Cardiac muscle cell (in vitro differentiated cells and primary cell): Measurements from ENCODE around the gene HACD3. TPM values are rescaled to one million over a fixed set of nuclear protein-coding genes. Genes with fewer than 3 reads are reported as not detected.
"Not testable (repeated sequence)": the region's sequence is repeated elsewhere in the genome, so short reads cannot be mapped to it uniquely, and the experiment has no call there.

Experiments
- DNase-seq, 2 donors: peaks; one replicate each; pipeline versions ENCODE4 v3.0.0 to v3.0.0-alpha.2; 2010 to 2017; ENCODE audit warnings: low read depth in 1 of 2, low spot score in 1 of 2
- H3K27ac ChIP-seq: fragments of 200-600 bp; sonication (generic); 2 replicates; pipeline ENCODE4 v1.5.1; 2016
- H3K27me3 ChIP-seq: fragments of 200-600 bp; sonication (generic); 2 replicates; pipeline ENCODE4 v1.6.0; 2016; ENCODE audit warnings: control low read depth
- H3K36me3 ChIP-seq: fragments of 200-600 bp; sonication (generic); 2 replicates; pipeline ENCODE4 v1.5.1; 2016; ENCODE audit warnings: control low read depth
- H3K4me1 ChIP-seq: fragments of 200-600 bp; sonication (generic); 2 replicates; pipeline ENCODE4 v1.8.1; 2017; ENCODE audit warnings: low read depth, mild to moderate bottlenecking, mixed run types
- H3K4me3 ChIP-seq: fragments of 200-600 bp; sonication (generic); 2 replicates; pipeline ENCODE4 v1.5.1; 2016; ENCODE audit warnings: mild to moderate bottlenecking
- H3K9me3 ChIP-seq: fragments of 200-600 bp; sonication (generic); 2 replicates; pipeline ENCODE4 v1.5.1; 2017; ENCODE audit warnings: low read depth, mild to moderate bottlenecking, control low read depth
- CTCF ChIP-seq: IDR thresholded peaks from 2 replicates; pipeline ENCODE4 v1.5.1; 2012; ENCODE audit warnings: low read depth, mild to moderate bottlenecking, low read length
- polyA plus RNA-seq: library from polyadenylated mRNA; unstranded; fragments of >200 nt; fragmentation: Nextera tagmentation; extraction: Ambion mirVana; gene quantifications from 2 replicates; pipeline ENCODE4 v1.2.1, GENCODE V29; 2016
- total RNA-seq: library from RNA; depleted of rRNA; stranded (reverse); fragments of >200 nt; gene quantifications from 2 replicates; pipeline ENCODE4 v1.2.3, GENCODE V29; 2016

Gene HACD3
- total and polyA plus RNA-seq, 2 experiments from 2014 or later: 67.8 to 120 TPM

GRCh38 chr15:65550681-65551098 lies 20.4 kb downstream of the HACD3 start:
- Histone ChIP-seq H3K27ac (no peak overlapping the region), H3K36me3 (peaks cover 10% of the 10 kb centered on the region), H3K4me1 (no peaks in the 10 kb centered on the region), H3K27me3 (no peaks in the 10 kb centered on the region), H3K9me3 (no peaks in the 10 kb centered on the region), H3K4me3 (no peak overlapping the region)
- peak in 1 of 2 donors; percentile 34 for DNase-seq
- no peak for TF ChIP-seq CTCF

GRCh38 chr15:65551183-65551582 lies 20.9 kb downstream of the HACD3 start:
- peaks cover 15% of the 10 kb centered on the region for H3K36me3 ChIP-seq
- DNase-seq: no peak
- H3K4me3 ChIP-seq: no peak overlapping the region
- H3K4me1 ChIP-seq: no peaks in the 10 kb centered on the region
- H3K9me3 ChIP-seq: no peaks in the 10 kb centered on the region
- no peak for TF ChIP-seq CTCF
- no peak overlapping the region for H3K27ac ChIP-seq
- H3K27me3 ChIP-seq: no peaks in the 10 kb centered on the region

GRCh38 chr15:65552851-65553250 lies 22.6 kb downstream of the HACD3 start:
- H3K36me3 ChIP-seq: peaks cover 19% of the 10 kb centered on the region
- not testable (repeated sequence) for H3K27me3 ChIP-seq, H3K9me3 ChIP-seq, DNase-seq, H3K27ac ChIP-seq, H3K4me1 ChIP-seq, H3K4me3 ChIP-seq

- H3K4me3 ChIP-seq: no peak overlapping the region
- no peak for DNase-seq
- H3K36me3 ChIP-seq: peaks cover 19% of the 10 kb centered on the region
- no peaks in the 10 kb centered on the region for H3K4me1 ChIP-seq
- no peak for TF ChIP-seq CTCF
- no peaks in the 10 kb centered on the region for H3K27me3 ChIP-seq
- H3K27ac ChIP-seq: no peak overlapping the region
- no peaks in the 10 kb centered on the region for H3K9me3 ChIP-seq
Observed at GRCh38 chr15:65553691-65554090, 23.4 kb downstream of the HACD3 start.

- TF ChIP-seq CTCF: no peak
- DNase-seq: no peak
- H3K27ac ChIP-seq: no peak overlapping the region
- no peaks in the 10 kb centered on the region for H3K4me1 ChIP-seq
- H3K27me3 ChIP-seq: no peaks in the 10 kb centered on the region
- no peaks in the 10 kb centered on the region for H3K9me3 ChIP-seq
- H3K4me3 ChIP-seq: no peak overlapping the region
- peaks cover 24% of the 10 kb centered on the region for H3K36me3 ChIP-seq
Observed at GRCh38 chr15:65556622-65557021, 26.4 kb downstream of the HACD3 start.

- H3K4me3 ChIP-seq: no peak overlapping the region
- DNase-seq: peak in 1 of 2 donors; percentile 21
- H3K9me3 ChIP-seq: no peaks in the 10 kb centered on the region
- TF ChIP-seq CTCF: no peak
- peaks cover 41% of the 10 kb centered on the region for H3K36me3 ChIP-seq
- H3K27ac ChIP-seq: no peak overlapping the region
- no peaks in the 10 kb centered on the region for H3K4me1 ChIP-seq
- no peaks in the 10 kb centered on the region for H3K27me3 ChIP-seq
Observed at GRCh38 chr15:65558336-65558735, 28.1 kb downstream of the HACD3 start.
